GM19438 (cell line): ENCODE results near the gene MTREX.
A peak's percentile ranks its signal among the peaks of the same experiment; 100 is the strongest.
"Not testable (repeated sequence)": the region's sequence is repeated elsewhere in the genome, so short reads cannot be mapped to it uniquely, and the experiment has no call there.

ENCODE experiments used
- ATAC-seq: cut with Tn5 transposase; IDR thresholded peaks from one replicate; pipeline ENCODE4 v1.9.1; 2021; ENCODE audit warnings: low read depth; ENCODE audit not compliant: unreplicated experiment

Gene MTREX

DNA sequence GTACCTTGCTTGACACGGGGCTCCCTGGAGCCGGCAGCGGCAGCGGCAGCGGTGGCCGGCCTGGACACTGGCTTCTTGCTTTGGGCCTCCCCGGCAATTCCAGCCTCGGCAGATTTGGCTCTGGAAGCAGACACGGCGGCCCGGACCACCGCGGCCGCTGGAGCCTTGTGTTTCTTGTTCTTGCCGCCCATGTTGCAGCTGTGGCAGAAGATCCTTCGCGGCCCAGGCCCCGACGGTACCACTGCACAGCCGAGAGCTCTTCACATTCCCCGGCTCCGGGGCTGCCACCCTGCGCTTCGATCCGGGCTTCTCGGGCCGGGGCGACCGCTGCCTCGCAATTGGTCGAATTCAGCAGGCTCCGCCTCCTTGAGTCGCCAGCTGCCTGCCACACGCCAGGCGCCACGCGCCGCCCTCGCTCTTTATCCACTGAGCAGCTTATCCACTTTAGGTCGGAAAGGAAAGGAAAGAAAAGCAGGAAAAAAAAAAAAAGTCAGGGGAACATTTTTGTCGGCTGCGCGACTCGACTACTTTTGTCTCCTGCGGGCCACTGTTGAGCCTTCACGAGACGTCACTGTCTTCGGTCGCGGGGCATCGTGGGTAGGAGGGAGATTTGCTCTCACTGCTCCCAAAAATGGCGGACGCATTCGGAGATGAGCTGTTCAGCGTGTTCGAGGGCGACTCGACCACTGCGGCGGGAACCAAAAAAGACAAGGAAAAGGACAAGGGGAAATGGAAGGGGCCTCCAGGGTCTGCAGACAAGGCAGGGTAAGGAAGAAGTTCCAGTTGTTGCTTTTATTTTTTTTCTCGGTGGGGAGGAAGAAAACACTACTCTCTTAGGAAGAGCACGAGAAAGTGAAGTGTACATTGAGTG, at the start of gene MTREX, which contains the start of gene DHX29:
Gene MTREX, plus strand, starts transcription at position 607 of the 871 bp plus-strand sequence. Its CDS starts 25 bp downstream, at position 632.
Gene DHX29, minus strand, starts transcription at position 312 of the 871 bp plus-strand sequence. Its CDS starts 121 bp downstream, at position 191.
- peak; percentile 90 for ATAC-seq

DNA sequence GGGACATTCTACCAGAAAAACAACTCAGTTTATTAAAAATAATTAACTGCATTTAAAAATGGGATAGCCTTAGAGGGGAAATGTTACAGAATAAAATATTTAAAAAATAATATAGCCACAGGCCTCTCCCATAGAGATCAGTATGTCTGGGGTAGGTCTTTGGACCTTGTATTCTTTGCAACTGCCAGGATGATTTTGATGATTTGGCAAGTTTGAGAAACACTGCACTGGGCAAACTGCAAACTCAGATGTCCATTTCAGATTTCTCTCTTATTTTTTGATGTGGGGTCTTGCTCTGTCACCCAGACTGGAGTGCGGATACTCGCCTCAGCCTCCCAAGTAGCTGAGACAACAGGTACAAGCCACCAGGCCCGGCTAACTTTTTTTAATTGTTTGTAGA, 49.5 kb upstream of the MTREX start:
- ATAC-seq, result no peak

DNA sequence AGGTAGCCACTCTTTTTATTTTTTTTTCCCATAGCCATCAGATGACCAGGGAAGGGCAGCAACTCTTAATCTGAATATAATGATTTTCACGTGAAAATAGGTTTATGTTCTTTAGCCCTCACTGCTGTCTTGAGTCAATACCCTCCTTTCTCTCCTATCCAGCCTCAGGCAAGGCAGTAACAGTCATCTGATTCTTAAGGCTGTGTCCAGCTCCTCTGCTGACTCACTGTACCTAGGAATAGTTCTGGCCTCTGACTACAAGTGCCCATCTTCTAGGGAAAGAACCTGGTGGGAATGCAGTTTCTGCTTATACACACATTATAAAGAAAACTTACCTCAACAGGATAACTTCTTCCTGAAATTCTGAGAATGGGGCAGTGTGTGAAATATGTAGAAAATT, 31.0 kb upstream of the MTREX start:
- ATAC-seq, result no peak

DNA sequence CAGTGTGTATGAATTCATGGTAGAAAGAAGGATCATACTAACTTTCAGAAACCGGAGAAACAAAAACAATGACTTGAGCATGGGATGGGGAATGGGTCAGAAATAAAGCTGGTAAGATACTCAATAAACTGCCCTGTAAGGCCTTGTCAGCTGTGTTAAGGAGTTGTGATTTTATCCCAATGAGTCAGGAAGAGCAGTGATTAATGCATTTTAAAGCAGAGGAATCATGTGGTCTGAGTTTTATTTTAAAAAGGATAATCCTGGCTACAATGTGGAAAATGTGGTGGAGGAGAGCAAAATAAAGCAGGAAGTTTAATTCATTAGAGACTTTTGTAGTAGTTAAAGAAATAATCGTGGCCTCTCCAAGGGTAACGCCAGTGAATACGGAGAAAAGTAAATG, 29.0 kb upstream of the MTREX start:
- no peak for ATAC-seq

DNA sequence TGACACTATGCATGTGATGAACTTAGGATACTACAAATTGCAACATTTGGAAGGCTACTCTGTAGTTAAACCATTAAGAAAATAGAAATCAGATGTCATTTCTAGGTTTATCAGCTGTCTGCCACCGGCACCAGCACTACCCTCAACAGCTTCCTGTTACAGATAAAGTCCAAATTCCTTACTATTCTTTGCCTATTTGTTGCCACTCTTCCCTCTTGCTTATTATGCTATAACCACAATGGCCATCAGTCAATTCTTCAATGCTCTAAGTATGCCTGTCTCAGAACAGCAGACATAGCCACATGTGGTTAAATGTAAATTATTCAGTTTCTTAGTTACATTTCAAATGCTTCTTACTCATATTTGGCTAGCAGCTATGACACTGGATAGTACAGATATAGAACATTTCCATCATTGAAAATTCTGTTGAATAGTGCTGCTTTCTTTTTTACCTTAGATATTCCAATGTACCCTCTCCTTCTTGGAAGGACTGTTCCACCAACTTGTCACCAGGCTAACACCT, 21.3 kb upstream of the MTREX start:
- ATAC-seq, result no peak

GRCh38 chr5:55289808-55290207, 18.0 kb upstream of the MTREX start:
- no peak for ATAC-seq

GRCh38 chr5:55290991-55291390, 16.8 kb upstream of the MTREX start:
- ATAC-seq, result no peak

- no peak for ATAC-seq
These were observed 12.9 kb upstream of the MTREX start for GRCh38 chr5:55294935-55295334.

DNA sequence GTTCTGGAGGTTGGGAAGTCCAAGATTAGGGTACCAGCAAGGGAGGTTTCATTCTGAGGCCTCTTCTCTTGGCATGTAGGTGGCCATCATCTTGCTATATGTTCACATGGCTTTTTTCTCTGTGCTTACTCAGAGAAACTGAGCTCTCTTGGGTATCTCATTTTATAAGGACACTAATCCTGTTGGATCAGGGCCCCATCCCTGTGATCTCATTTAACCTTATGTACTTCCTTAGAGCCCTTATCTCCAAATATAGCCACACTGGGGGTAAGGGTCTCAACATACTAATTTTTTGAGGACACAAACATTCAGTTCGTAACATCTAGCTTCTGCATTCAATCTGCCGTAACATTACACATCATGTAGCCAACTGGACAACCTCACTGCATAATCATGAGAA, 6.9 kb upstream of the MTREX start:
- ATAC-seq, result no peak

DNA sequence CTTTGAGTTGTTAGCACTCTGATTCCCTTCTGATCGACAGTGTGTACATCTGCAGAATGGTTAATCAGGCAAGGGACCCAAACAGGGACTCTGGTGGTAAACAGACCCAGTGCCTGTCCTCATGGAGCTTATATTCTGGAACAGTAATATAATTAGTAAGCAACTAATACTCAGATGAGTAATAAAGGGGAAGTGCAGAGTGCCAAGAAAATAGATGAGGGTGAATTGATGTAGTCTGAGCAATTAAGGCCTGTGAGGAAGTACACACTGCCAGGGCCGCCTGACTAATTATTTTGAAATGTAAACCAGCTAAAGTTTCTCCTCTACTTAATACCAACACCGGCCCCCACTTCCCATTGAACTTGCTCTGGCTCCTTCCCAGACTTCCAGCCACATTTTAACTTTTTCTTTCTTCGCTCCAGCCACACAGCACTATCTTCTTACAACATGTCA, 4.5 kb upstream of the MTREX start:
- ATAC-seq, result no peak

DNA sequence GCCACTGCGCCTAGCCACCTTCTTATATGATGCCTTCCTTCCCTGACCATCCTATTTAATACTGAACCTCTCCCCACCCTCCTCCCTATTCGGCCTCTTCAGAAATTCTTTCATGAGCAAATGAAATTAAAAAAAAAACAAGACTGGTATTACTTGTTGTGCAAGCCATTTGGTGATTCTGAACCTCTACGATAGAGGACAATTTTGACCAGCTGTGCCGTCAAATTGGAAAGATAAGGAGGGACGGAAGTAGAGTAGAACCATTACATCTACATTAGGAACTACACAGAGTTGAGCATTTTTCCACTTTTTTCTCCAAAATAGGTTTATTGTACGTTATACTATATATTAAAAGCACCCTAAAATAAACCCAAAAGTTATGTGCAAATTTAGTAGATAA, 3.2 kb upstream of the MTREX start:
- ATAC-seq, result no peak

DNA sequence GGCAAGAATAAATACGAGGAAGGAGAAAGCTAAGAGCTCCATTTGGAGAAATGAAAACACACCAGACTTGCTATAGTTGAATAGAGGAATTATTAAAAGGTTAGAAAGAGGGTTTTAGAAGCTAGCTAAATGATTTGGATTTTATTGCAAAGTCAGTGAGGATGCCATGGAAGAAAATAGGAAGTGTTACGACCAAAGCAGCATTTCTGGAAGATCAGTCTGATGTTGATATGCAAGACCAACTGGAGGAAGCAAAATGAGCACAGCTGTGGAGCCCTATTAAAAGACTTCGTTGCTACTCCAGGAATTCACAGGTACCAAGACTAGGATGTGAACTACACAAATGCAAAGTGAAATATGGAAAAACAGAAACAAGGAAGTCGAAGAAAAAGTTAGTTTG, 2.4 kb upstream of the MTREX start:
- ATAC-seq, result no peak

GRCh38 chr5:55306641-55307382, 977 bp upstream of the MTREX start:
- no peak for ATAC-seq

GRCh38 chr5:55308254-55308836, 556 bp downstream of the MTREX start:
- no peak for ATAC-seq

- ATAC-seq, result no peak
These were observed 6.3 kb downstream of the MTREX start for GRCh38 chr5:55313870-55314617.

- no peak for ATAC-seq
These were observed 8.5 kb downstream of the MTREX start for GRCh38 chr5:55316289-55316688.

DNA sequence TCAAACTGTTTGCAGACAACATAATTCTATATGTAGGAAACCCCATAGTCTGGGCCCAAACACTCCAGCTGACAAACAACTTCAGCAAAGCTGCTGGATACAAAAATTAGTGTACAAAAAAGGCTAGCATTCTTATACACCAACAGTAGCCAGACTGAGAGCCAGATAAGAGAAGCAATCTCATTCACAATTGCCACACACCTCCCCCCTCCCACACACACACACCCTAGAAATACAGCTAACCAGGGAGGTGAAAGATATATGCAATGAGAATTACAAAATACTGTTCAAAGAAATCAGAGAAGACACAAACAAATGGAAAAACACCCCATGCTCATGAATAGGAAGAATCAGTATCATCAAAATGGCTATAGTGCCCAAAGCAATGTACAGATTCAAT, 9.0 kb downstream of the MTREX start:
- ATAC-seq, result no peak

DNA sequence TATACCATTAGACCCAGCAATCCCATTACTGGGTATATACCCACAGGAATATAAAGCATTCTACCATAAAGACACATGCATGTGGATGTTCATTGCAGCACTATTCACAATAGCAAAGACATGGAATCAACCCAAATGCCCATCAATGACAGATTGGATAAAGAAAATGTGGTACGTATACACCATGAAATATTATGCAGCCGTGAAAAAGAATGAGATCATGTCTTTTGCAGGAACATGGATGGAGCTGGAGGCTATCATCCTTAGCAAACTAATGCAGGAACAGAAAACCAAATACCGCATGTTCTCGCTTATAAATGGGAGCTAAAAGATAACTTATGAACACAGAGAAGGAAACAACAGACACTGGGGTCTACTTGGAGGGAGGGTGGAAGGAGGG, 10.4 kb downstream of the MTREX start:
- not testable (repeated sequence) for ATAC-seq

- no peak for ATAC-seq
These were observed 11.7 kb downstream of the MTREX start for GRCh38 chr5:55319491-55319890.

- ATAC-seq, result no peak
These were observed 12.8 kb downstream of the MTREX start for GRCh38 chr5:55320571-55320970.
